Epidermal melanocyte (primary cell): ENCODE measurements around the gene KRTAP15-1.

Experiments
- DNase-seq: peaks from one replicate; pipeline ENCODE4 v3.0.0; 2011; ENCODE audit warnings: low spot score; ENCODE audit not compliant: insufficient read length

Gene KRTAP15-1

GRCh38 chr21:30487336-30487735 lies 47.3 kb downstream of the KRTAP15-1 start, which contains the start of gene KRTAP19-2:
Gene KRTAP19-2, minus strand, starts transcription at chr21:30487436. Its CDS starts 88 bp downstream, at chr21:30487348.
- DNase-seq, result no peak
